ENCODE results near the gene RNF31. TPM values are rescaled to one million over a fixed set of nuclear protein-coding genes. Genes with fewer than 3 reads are reported as not detected.
A peak's percentile ranks its signal among the peaks of the same experiment; 100 is the strongest.

The RNF31 gene
- total RNA-seq, 1 donor from 2014 or later: 77.5 TPM

- no peak for DNase-seq (ENCODE audit: extremely low read depth, low read depth, low spot score)
These were observed 9.5 kb downstream of the RNF31 start for GRCh38 chr14:24156840-24157239.

DNA sequence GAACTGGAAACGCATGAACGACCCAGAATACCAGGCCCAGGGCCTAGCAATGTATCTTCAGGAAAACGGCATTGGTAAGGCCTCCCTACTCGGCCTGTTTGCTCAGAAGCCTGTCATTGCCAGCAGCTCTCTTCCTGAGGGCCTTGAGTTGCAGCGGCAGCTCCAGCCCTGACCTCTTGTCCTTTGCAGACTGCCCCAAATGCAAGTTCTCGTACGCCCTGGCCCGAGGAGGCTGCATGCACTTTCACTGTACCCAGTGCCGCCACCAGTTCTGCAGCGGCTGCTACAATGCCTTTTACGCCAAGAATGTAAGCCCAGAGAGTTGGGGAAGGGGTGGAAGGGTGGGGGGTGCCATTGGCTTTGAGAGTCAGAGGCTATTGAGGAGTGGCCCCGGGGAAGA lies 10.0 kb downstream of the RNF31 start:
- DNase-seq (ENCODE audit: extremely low read depth, low read depth, low spot score): no peak

DNA sequence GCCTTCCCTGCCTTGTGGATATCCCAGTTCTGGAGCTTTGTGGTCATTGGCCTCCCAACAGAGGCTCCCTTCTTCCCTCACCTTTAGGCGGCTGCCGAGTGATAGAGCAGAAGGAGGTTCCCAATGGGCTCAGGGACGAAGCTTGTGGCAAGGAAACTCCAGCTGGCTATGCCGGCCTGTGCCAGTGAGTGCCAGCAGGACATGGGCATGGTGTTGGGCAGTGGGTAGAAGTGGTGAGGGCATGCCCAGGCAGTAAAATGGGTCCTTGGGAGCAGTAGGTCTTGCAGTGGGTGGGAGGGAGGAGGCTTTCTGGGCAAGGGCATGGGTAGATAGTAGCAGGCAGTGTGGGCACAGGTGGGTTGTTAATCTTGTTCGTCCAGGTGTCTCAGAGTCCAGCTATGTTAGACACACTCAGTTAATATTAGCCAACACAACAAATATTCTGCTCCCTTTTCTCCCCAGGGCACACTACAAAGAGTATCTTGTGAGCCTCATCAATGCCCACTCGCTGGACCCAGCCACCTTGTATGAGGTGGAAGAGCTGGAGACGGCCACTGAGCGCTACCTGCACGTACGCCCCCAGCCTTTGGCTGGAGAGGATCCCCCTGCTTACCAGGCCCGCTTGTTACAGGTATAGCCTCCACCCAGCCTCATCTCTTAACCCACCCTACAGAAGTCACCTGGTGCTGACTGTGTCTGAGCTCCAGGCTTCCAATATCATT lies 12.6 kb downstream of the RNF31 start:
- no peak for DNase-seq (ENCODE audit: extremely low read depth, low read depth, low spot score)

DNA sequence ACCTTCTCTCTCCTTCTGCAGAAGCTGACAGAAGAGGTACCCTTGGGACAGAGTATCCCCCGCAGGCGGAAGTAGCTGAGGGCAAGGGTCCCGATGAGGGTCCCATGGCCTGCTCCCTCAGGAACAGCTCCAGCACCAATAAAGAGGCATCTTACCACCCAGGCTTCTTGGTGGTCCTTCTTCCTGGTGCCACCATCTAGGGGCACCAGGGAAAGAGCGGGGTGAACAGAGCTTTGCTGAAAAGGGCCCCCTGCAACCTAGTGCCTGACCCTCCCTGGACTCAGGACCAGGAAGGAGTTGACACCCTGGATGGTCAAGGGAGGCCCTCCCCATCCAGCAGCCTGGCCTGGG lies 13.2 kb downstream of the RNF31 start:
- DNase-seq (ENCODE audit: extremely low read depth, low read depth, low spot score): no peak

DNA sequence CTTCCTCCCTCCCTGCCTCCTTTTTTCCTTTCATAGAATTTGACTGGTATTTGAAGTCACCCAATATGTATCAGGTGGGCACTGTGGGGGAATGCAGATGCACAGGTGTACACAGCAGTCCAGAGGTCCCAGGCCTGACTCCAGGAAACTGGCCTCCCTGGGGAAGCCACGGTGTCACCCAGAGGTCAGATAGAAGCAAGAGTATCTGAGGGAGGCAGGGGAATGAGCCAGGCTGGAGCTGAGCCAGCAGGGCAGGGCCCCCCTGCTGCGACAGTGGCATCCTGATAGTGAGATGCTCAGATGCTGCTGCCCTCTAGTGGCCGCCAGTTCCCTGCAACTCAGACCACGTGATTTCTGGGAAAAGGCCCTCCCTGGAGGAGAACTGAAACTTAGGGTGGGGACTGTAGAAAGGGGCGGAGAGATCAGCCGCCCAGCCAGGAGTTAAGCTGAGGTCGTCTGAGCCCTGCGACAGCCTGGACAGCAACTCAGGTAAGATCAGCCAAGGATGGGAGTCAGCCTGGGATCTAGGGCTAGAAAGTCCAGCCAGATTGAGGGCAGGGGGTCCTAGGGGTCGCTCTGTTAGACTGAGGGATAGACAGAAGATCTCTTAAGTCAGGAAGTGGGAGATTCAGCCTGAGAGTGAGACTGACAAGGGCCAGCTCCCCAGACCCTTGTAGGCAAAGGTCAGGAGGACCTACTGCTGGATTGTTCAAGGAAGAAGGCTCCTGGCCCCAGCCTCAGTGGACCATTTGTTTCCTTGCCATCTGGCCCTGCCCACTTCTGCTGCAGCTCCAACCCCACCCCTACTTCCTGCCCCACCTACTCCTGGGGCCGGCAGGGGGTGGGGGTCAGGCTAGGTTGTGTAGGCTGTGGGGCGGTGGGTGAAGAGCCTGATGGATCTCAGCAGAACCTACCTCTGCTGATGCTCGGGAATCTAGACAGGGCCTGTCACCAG lies 13.8 kb downstream of the RNF31 start, which contains the start of gene IRF9:
TSS of gene IRF9 (plus strand) at position 416 of the 955 bp plus-strand sequence. CDS start 880 bp downstream, outside the sequence.
- peak; percentile 75 for DNase-seq (ENCODE audit: extremely low read depth, low read depth, low spot score)

DNA sequence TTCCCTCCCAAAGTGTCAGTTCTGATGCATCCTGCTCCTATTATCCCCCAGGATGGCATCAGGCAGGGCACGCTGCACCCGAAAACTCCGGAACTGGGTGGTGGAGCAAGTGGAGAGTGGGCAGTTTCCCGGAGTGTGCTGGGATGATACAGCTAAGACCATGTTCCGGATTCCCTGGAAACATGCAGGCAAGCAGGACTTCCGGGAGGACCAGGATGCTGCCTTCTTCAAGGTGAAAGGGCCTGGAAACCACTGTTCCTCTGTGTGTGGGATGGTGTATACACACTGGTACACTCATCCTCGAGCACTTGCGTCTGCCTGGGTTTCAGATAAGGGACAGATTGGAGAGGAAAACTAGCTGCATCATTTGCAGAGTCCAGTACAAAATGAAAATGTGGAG lies 14.8 kb downstream of the RNF31 start:
- DNase-seq (ENCODE audit: extremely low read depth, low read depth, low spot score): no peak

DNA sequence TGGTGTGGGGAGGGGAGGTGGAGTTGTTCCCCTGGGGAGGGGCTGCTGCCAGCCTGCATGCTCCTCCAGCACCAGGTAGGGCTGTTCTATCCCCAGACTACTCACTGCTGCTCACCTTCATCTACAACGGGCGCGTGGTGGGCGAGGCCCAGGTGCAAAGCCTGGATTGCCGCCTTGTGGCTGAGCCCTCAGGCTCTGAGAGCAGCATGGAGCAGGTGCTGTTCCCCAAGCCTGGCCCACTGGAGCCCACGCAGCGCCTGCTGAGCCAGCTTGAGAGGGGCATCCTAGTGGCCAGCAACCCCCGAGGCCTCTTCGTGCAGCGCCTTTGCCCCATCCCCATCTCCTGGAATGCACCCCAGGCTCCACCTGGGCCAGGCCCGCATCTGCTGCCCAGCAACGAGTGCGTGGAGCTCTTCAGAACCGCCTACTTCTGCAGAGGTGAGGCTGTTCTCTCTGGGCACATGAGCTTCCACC lies 17.3 kb downstream of the RNF31 start:
- DNase-seq (ENCODE audit: extremely low read depth, low read depth, low spot score): no peak

- DNase-seq (ENCODE audit: extremely low read depth, low read depth, low spot score): no peak
These were observed 18.5 kb downstream of the RNF31 start for GRCh38 chr14:24165785-24166184.

DNA sequence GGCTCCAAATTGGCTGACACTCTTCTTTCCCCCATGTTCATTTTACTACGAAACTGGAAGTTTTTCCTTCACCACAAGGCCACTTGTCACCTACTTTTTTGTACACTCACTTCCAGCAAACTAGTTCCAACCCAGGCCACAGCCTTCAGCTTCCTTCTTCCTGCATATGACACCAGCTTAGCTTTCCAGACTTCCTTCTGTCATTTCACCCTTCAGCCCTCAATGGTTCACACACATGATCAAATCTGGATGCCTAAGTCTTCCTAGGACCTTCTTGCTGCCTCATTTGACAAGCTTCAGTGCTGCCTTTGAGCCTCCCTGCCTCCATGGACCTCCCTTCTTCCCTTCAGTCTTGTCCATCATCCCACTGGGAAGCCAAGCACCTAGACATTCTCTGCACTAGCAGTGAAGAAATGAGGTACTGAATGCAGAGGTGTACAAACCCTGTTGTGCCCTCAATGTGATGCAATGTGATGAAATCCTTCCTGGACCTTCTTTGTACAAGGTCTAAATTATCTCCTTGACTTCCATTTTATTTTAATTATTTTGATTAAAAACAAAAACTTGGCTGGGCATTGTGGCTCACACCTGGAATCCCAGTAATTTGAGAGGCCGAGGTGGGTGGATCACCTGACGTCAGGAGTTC lies 20.3 kb downstream of the RNF31 start:
- no peak for DNase-seq (ENCODE audit: extremely low read depth, low read depth, low spot score)

DNA sequence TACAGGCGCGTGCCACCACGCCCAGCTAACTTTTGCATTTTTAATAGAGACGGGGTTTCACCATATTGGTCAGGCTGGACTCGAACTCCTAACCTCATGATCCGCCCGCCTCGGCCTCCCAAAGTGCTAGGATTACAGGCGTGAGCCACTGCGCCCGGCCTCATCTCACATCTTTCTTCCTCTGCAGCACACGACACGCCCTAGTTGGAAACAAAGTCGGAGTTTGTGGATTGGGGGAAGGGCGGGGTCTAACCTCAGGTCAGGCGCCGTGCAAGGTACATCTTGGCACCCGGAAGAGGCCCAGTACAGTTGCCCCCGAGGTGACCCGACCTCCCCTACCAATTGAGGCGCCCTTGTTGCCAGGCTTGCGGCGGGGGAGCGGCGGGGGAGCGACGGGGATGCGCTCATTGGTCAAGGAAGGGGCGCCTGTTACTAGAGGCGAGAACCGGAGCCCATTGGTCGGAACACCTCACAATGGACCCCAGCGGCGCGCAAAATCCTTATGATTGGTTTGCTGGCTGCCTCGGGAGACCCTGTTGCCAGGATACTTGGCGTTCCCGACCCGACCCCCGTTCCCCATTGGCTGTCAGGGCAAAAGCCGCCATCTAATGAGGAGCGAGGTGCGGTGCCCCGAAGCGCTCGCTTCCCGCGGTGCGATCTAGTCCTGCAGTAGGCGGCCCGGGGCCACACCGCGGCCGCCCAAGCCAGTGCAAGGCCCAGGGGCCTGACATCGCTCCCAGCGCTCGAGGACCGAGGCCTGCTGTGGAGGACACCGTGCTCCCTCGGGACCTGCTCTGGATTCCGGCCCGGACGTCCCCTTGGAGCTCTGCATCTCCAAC lies 24.3 kb downstream of the RNF31 start, which contains the start of gene REC8:
TSS of gene REC8 (plus strand) at position 659 of the 839 bp plus-strand sequence. CDS start 473 bp downstream, outside the sequence.
- DNase-seq (ENCODE audit: extremely low read depth, low read depth, low spot score): no peak

DNA sequence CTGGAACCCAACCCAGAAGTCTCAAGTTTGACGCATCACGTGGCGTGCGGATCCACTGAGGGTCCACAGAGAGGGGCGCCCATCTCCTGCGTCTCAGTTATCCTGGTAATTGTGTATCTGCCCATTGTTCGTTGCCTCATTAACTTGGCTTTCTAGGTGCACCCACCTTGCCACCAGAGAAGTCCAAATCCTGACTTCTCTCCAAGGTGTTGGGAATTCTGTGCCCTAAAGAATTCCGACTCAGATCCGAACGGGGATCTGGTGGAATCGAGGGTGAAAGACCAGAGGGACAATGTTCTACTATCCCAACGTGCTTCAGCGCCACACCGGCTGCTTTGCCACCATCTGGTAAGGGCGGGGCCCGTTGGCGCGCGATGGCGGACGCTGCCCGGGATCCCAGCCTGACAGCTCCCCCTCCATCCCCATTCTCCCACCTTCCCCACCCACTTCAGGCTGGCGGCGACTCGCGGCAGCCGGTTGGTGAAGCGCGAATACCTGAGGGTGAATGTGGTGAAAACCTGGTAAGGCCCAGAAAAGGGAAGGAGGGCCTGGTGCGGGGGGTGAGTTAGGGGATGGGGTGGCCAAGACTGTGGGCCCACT lies 25.1 kb downstream of the RNF31 start:
- no peak for DNase-seq (ENCODE audit: extremely low read depth, low read depth, low spot score)

DNA sequence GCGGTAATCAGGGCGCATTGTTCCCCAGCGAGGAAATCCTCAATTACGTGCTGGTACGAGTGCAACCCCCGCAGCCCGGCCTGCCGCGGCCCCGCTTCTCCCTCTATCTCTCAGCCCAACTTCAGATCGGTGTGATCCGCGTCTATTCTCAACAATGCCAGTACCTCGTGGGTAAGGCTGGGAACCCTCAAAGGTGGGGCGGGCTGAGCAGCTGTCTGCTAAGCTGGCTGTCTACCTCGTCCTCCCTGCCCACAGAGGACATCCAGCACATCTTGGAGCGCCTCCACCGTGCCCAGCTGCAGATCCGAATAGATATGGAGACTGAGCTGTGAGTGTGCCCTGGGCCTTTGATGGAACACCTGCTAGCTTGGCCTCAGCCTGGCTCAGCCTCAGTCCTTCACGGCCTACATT lies 25.6 kb downstream of the RNF31 start:
- DNase-seq (ENCODE audit: extremely low read depth, low read depth, low spot score): no peak

- no peak for DNase-seq (ENCODE audit: extremely low read depth, low read depth, low spot score)
These were observed 29.3 kb downstream of the RNF31 start for GRCh38 chr14:24176599-24176998.

DNA sequence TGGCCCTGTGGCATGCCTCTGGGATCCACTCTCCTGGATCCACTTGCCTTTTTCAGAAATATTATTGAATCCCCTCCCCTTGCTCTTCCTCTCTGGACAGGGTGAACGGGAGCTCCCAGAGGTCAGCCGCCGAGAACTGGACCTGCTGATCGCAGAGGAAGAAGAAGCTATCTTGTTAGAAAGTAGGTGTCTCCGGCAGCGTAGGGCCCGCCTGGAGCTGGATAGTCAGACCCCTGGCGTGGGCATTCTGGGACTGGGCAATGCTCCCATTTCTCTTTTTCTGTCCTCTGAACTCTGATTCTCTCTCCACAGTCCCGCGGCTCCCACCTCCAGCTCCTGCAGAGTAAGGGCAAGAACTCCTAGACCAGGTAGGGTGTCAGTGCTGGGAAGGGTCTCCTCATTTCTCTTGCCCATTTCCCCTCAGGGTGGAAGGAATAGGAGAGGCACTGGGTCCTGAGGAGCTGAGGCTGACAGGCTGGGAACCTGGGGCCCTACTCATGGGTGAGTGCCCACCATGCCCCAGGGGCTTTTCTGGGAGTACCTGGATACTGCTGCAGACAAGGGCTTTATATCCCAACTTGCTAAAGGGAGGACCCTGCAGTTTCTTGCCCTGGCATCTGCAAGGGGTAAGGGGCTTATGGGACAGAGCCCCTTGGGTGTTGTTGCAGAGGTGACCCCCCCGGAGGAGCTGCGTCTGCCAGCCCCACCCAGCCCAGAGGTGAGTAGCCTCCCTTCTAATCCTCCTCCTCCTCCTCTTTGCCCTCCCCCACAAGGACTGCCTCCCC lies 29.9 kb downstream of the RNF31 start:
- DNase-seq (ENCODE audit: extremely low read depth, low read depth, low spot score): no peak

DNA sequence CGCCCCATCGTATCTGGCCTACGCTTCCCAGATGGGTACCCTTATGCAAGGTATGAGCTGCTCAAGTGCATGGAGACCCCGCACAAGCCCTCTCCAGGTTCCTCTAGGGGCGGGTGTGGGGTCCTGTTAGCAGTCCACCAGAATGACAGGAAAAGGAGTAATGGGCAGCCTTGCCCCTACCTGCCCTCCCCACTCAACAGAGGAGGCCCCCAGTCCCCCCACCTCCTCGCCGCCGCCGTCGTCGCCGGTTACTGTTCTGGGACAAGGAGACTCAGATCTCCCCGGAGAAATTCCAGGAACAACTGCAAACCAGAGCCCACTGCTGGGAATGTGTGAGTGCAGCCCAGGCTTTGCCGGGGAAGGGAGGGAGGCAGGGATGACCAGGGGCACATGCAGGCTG lies 30.6 kb downstream of the RNF31 start:
- no peak for DNase-seq (ENCODE audit: extremely low read depth, low read depth, low spot score)

DNA sequence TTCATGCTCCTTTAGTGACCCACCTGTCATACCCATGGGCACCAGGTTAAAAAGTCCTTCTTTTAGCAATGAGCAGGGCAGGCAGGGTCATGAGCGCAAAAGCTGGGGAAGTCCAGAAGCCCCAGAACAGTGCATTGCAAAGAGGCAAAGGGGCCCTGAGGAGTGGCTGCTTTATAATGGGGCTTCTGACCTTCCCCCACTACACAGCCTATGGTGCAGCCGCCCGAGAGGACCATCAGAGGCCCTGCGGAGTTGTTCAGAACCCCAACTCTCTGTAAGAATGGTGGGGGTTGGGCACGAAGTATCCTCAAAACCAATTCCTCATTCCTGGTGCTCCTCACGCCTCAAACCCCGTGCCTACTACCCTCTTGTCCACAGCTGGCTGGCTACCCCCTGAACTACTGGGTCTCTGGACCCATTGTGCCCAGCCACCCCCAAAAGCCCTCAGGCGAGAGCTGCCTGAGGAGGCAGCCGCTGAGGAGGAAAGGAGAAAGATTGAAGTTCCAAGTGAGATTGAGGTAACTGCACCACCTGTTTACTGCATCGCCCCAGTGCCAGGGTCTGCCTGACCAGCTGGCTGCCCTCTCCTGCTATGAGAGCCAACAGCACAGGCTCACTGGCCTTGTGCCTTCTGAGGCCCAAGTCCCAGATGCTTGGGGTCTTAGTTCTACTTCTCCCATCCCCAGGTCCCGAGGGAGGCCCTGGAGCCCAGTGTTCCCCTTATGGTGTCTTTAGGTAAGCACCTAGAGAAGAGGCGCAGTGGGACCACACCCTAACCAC lies 31.3 kb downstream of the RNF31 start:
- DNase-seq (ENCODE audit: extremely low read depth, low read depth, low spot score): no peak

DNA sequence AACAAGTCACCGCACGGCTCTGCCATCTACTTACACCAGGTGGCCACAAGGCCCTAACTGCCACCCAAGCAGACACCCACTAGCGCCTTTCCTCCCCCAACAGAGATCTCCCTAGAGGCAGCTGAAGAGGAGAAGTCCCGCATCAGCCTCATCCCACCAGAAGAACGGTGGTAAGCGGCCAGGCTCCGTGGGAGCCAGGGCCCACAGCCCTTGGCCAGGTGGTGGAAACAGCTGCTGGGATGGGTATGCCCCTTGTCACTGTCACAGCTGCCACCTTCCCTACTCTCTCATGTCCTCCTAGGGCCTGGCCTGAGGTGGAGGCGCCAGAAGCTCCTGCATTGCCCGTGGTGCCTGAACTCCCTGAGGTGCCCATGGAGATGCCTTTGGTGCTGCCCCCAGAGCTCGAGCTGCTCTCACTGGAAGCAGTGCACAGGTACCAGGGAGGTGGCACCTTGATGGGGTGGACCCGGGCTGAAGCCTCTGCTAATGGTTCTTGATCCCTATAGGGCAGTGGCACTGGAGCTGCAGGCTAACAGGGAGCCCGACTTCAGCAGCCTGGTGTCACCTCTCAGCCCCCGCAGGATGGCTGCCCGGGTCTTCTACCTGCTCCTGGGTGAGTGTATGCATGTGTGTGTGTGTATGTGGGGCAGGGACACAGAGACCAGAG lies 32.1 kb downstream of the RNF31 start:
- no peak for DNase-seq (ENCODE audit: extremely low read depth, low read depth, low spot score)

Measured in glomerular endothelial cell (primary cell).